A549 (cell line): ENCODE data around the gene MAP3K7. TPM values are rescaled to one million over a fixed set of nuclear protein-coding genes. Genes with fewer than 3 reads are reported as not detected.

Source experiments
- ATAC-seq, 2 experiments: fragments of 200-7000 bp in 1 of 2; fragments of >200 bp in 1 of 2; cut with Nextera tagmentation in 1 of 2; cut with Tn5 transposase in 1 of 2; 3 replicates each; pipeline versions ENCODE4 v1.8.0 to v1.9.1; 2018 to 2020; ENCODE audit warnings: mild to moderate bottlenecking in 1 of 2, moderate library complexity in 1 of 2
- CTCF ChIA-PET: fragments of 300-600 bp; sonication (Branson Sonifier 250); formaldehyde crosslinking; extraction: SDS; loops from one replicate; lab custom pipeline; 2021; ENCODE audit warnings: antibody characterized with exemption, inconsistent platforms; lab: Yijun Ruan, JAX
- POLR2A ChIA-PET: fragments of 350-600 bp; formaldehyde crosslinking; extraction: SDS; loops from one replicate; lab custom pipeline; 2021; ENCODE audit warnings: antibody characterized with exemption, inconsistent platforms; lab: Yijun Ruan, JAX
- DNase-seq, 2 experiments: peaks; one replicate each; pipeline versions ENCODE4 v3.0.0 to v3.0.0-alpha.2; 2011 to 2016; ENCODE audit warnings: low read depth in 1 of 2, low spot score in 1 of 2
- FAIRE-seq: peaks from 2 replicates; lab custom pipeline; 2011; peaks lifted over from hg19 to GRCh38; lab: Jason Lieb, UNC
- H3K27ac ChIP-seq, 2 experiments: fragments of >200 bp; sonication (Bioruptor Twin); formaldehyde crosslinking; 3 replicates each; pipeline ENCODE4 v1.5.1; 2016 to 2017
- H3K4me1 ChIP-seq: fragments of >200 bp; sonication (Bioruptor Twin); formaldehyde crosslinking; 3 replicates; pipeline ENCODE4 v1.6.1; 2016
- H3K4me2 ChIP-seq: fragments of >200 bp; sonication (Bioruptor Twin); formaldehyde crosslinking; 3 replicates; pipeline ENCODE4 v1.6.1; 2016
- H3K4me3 ChIP-seq: fragments of >200 bp; sonication (Bioruptor Twin); formaldehyde crosslinking; 3 replicates; pipeline ENCODE4 v1.5.1; 2016
- H3K9me3 ChIP-seq: fragments of >200 bp; sonication (Bioruptor Twin); formaldehyde crosslinking; 3 replicates; pipeline ENCODE4 v1.6.1; 2016
- ATOH8 ChIP-seq: fragments of 250-450 bp; sonication (Bioruptor Pico); IDR thresholded peaks from 2 replicates; pipeline ENCODE4 v1.5.0; 2020; ENCODE audit warnings: low read depth, mild to moderate bottlenecking, moderate library complexity
- BHLHE40 ChIP-seq: IDR thresholded peaks from 2 replicates; pipeline ENCODE4 v1.6.1; 2012; ENCODE audit warnings: low read depth, low read length, inconsistent platforms
- CBX2 ChIP-seq: fragments of 200-600 bp; sonication (generic); IDR thresholded peaks from 2 replicates; pipeline ENCODE4 v1.6.1; 2016; ENCODE audit warnings: low read depth, mild to moderate bottlenecking, borderline replicate concordance
- CEBPB ChIP-seq, 2 experiments: fragments of >200 bp in 1 of 2; sonication (Bioruptor Twin) in 1 of 2; formaldehyde crosslinking in 1 of 2; IDR thresholded peaks; 2 replicates each; pipeline ENCODE4 v1.6.1; 2012 to 2016
- CHD4 ChIP-seq: fragments of 200-600 bp; sonication (generic); IDR thresholded peaks from 2 replicates; pipeline ENCODE4 v1.6.1; 2016; ENCODE audit warnings: antibody characterized with exemption, mild to moderate bottlenecking, borderline replicate concordance
- EHMT2 ChIP-seq: fragments of 200-600 bp; sonication (generic); IDR thresholded peaks from 2 replicates; pipeline ENCODE4 v1.6.1; 2016; ENCODE audit warnings: antibody characterized with exemption, low read depth, mild to moderate bottlenecking, moderate library complexity
- FOSB ChIP-seq: fragments of 250-450 bp; sonication (Bioruptor Pico); IDR thresholded peaks from 2 replicates; pipeline ENCODE4 v1.5.0; 2020; ENCODE audit warnings: mild to moderate bottlenecking, moderate library complexity
- FOSL2 ChIP-seq, 2 experiments: fragments of 450-650 bp in 1 of 2; fragments of >200 bp in 1 of 2; sonication (Bioruptor Twin) in 1 of 2; formaldehyde crosslinking; IDR thresholded peaks; 2 replicates each; pipeline versions ENCODE4 v1.5.0 to v1.6.1; 2016 to 2020; ENCODE audit warnings: mild to moderate bottlenecking in 1 of 2, moderate library complexity in 1 of 2
- GATA3 ChIP-seq: IDR thresholded peaks from 2 replicates; pipeline ENCODE4 v1.6.1; 2012; ENCODE audit warnings: borderline replicate concordance
- HES2 ChIP-seq: fragments of >200 bp; sonication (Bioruptor Twin); formaldehyde crosslinking; IDR thresholded peaks from 2 replicates; pipeline ENCODE4 v1.6.1; 2016
- HEYL ChIP-seq: fragments of 250-450 bp; sonication (Bioruptor Pico); IDR thresholded peaks from 2 replicates; pipeline ENCODE4 v1.8.0; 2021; ENCODE audit warnings: mild to moderate bottlenecking, moderate library complexity
- HOXA7 ChIP-seq: fragments of 250-450 bp; sonication (Bioruptor Pico); IDR thresholded peaks from 2 replicates; pipeline ENCODE4 v1.5.0; 2020; ENCODE audit warnings: mild to moderate bottlenecking, moderate library complexity
- HOXB13 ChIP-seq: fragments of 250-450 bp; sonication (Bioruptor Pico); IDR thresholded peaks from 2 replicates; pipeline ENCODE4 v1.5.0; 2020; ENCODE audit warnings: low read depth, mild to moderate bottlenecking, moderate library complexity
- JUNB ChIP-seq: fragments of >200 bp; sonication (Bioruptor Twin); formaldehyde crosslinking; IDR thresholded peaks from 2 replicates; pipeline ENCODE4 v1.6.1; 2016
- KDM1A ChIP-seq: fragments of 200-600 bp; sonication (generic); IDR thresholded peaks from 2 replicates; pipeline ENCODE4 v1.6.1; 2016; ENCODE audit warnings: low read depth, mild to moderate bottlenecking
- KDM5A ChIP-seq: fragments of 200-600 bp; sonication (generic); IDR thresholded peaks from 2 replicates; pipeline ENCODE4 v1.6.1; 2016; ENCODE audit warnings: antibody characterized with exemption, mild to moderate bottlenecking
- MAZ ChIP-seq: fragments of 150-350 bp; IDR thresholded peaks from 2 replicates; pipeline ENCODE4 v1.6.1; 2014; ENCODE audit warnings: antibody characterized with exemption, low read depth, low read length, borderline replicate concordance
- POLR2A ChIP-seq: IDR thresholded peaks from 2 replicates; pipeline ENCODE4 v1.6.1; 2012; ENCODE audit warnings: mild to moderate bottlenecking, low read length
- POLR2AphosphoS2 ChIP-seq: conservative IDR thresholded peaks from 2 replicates; pipeline ENCODE4 v1.6.1; 2012; ENCODE audit warnings: low read length, improper control_type of control experiment, inconsistent platforms
- RARB ChIP-seq: fragments of 250-450 bp; sonication (Bioruptor Pico); IDR thresholded peaks from 2 replicates; pipeline ENCODE4 v1.8.0; 2021; ENCODE audit warnings: mild to moderate bottlenecking, moderate library complexity
- RCOR1 ChIP-seq: fragments of 150-350 bp; IDR thresholded peaks from 2 replicates; pipeline ENCODE4 v1.6.1; 2014; ENCODE audit warnings: antibody characterized with exemption, low read length, low read depth
- REST ChIP-seq: fragments of 200-600 bp; sonication (generic); IDR thresholded peaks from 2 replicates; pipeline ENCODE4 v1.6.1; 2016; ENCODE audit warnings: antibody characterized with exemption, mild to moderate bottlenecking, moderate library complexity
- RFX5 ChIP-seq: fragments of 450-650 bp; IDR thresholded peaks from 2 replicates; pipeline ENCODE4 v1.7.1; 2014; ENCODE audit warnings: antibody characterized with exemption, mild to moderate bottlenecking, moderate library complexity
- RNF2 ChIP-seq: fragments of 200-600 bp; sonication (generic); IDR thresholded peaks from 2 replicates; pipeline ENCODE4 v1.6.1; 2016; ENCODE audit warnings: low read depth, mild to moderate bottlenecking, antibody characterized with exemption, moderate library complexity, borderline replicate concordance
- SREBF2 ChIP-seq: fragments of 450-650 bp; IDR thresholded peaks from 2 replicates; pipeline ENCODE4 v1.6.1; 2014; ENCODE audit warnings: mild to moderate bottlenecking, moderate library complexity
- WGBS: methylation state at CpG from one replicate; pipeline ENCODE4 v1.1.6; 2017; ENCODE audit errors: missing lambda C conversion rate; 5-methylcytosine and 5-hydroxymethylcytosine counted together
- polyA plus RNA-seq, 4 experiments: library from polyadenylated mRNA; depleted of rRNA in 3 of 4; stranded (reverse); fragments of >200 nt; fragmentation: RNase III in 1 of 4; extraction: RNeasy Plus Mini Kit Qiagen cat#74134 plus additional on column Dnase treatment in 1 of 4; gene quantifications; 2 replicates in 3 of 4; 3 replicates in 1 of 4; pipeline ENCODE4 v1.2.3, GENCODE V29; 2011 to 2017
- TF ChIP-seq, protein P1 (sequence below): fragments of >200 bp; sonication (Bioruptor Twin); formaldehyde crosslinking; IDR thresholded peaks from 3 replicates; pipeline ENCODE4 v1.5.1; 2016
- TF ChIP-seq, protein P2 (sequence below): IDR thresholded peaks from 2 replicates; pipeline ENCODE4 v1.6.1; 2012; ENCODE audit warnings: low read depth, borderline replicate concordance
- TF ChIP-seq, protein P3 (sequence below): fragments of 150-350 bp; IDR thresholded peaks from 2 replicates; pipeline ENCODE4 v1.6.1; 2014; ENCODE audit warnings: low read depth, mild to moderate bottlenecking, low read length

MAP3K7 gene
- polyA plus RNA-seq, 2 of the 4 experiments (the other 2 are of a cell fraction), result 13.7 to 32.0 TPM

- POLR2A ChIA-PET, result no interaction called here
- CTCF ChIA-PET, result no interaction called here
- Histone ChIP-seq H3K4me3 (no peak overlapping the region), H3K9me3 (no peaks in the 10 kb centered on the region), H3K27ac (no peak overlapping the region), H3K4me1 (no peaks in the 10 kb centered on the region), H3K4me2 (no peak overlapping the region)
- 95% methylated on average over 4 of the region's 4 CpGs for WGBS
- DNase-seq, result no peak
- FAIRE-seq, result no peak
- TF ChIP-seq CBX2 (no peak), POLR2A (no peak), SREBF2 (no peak), RCOR1 (no peak), RNF2 (no peak), KDM1A (no peak), FOSL2 (IDR thresholded peaks at IDR 0.05) (no peak), FOSL2 (CRISPR knock-in tag; IDR thresholded peaks at IDR 0.05) (no peak), HOXB13 (CRISPR knock-in tag) (no peak), CHD4 (no peak), HOXA7 (no peak)
- TF ChIP-seq, protein P1, sequence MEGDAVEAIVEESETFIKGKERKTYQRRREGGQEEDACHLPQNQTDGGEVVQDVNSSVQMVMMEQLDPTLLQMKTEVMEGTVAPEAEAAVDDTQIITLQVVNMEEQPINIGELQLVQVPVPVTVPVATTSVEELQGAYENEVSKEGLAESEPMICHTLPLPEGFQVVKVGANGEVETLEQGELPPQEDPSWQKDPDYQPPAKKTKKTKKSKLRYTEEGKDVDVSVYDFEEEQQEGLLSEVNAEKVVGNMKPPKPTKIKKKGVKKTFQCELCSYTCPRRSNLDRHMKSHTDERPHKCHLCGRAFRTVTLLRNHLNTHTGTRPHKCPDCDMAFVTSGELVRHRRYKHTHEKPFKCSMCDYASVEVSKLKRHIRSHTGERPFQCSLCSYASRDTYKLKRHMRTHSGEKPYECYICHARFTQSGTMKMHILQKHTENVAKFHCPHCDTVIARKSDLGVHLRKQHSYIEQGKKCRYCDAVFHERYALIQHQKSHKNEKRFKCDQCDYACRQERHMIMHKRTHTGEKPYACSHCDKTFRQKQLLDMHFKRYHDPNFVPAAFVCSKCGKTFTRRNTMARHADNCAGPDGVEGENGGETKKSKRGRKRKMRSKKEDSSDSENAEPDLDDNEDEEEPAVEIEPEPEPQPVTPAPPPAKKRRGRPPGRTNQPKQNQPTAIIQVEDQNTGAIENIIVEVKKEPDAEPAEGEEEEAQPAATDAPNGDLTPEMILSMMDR, result no peak
- TF ChIP-seq, protein P2, sequence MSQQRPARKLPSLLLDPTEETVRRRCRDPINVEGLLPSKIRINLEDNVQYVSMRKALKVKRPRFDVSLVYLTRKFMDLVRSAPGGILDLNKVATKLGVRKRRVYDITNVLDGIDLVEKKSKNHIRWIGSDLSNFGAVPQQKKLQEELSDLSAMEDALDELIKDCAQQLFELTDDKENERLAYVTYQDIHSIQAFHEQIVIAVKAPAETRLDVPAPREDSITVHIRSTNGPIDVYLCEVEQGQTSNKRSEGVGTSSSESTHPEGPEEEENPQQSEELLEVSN, result no peak
- ATAC-seq, result no peak
Measured at GRCh38 chr6:90559931-90560330, 26.9 kb downstream of the MAP3K7 start.

DNA sequence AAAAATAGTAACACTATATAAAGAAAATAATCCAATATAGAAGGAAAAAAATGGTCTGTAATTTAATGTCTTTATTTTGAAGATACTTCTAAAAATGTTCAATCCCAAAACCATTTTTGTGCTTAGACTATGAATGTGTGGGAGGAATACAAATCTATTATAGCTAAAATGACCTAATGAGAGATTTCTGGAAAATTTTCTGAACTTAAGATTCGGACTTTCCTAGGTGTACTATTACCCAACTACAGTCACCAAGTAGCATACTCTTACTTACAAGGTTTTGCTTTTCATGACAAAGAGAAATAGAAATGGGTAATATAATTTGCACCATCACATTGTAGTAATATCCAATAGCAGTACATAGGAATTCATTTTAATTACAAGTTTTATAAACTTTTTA, 29.9 kb downstream of the MAP3K7 start:
- no peak overlapping the region for H3K27ac ChIP-seq
- 95% methylated on average over 1 of the region's 1 CpG for WGBS
- H3K9me3 ChIP-seq, result no peaks in the 10 kb centered on the region
- no peak overlapping the region for H3K4me3 ChIP-seq
- DNase-seq (no peak), FAIRE-seq (no peak), ATAC-seq (no peak)
- ChIA-PET CTCF (no interaction called here), POLR2A (no interaction called here)
- H3K4me1 ChIP-seq, result no peaks in the 10 kb centered on the region
- H3K4me2 ChIP-seq, result no peak overlapping the region
- no peak for TF ChIP-seq JUNB
- TF ChIP-seq EHMT2, result no peak
- no peak for TF ChIP-seq RARB
- no peak for TF ChIP-seq RNF2
- no peak for TF ChIP-seq GATA3
- no peak for TF ChIP-seq POLR2A
- TF ChIP-seq FOSB (CRISPR knock-in tag), result no peak
- no peak for TF ChIP-seq MAZ
- TF ChIP-seq, all 56 proteins: peak for 0

GRCh38 chr6:90547991-90548390, 38.9 kb downstream of the MAP3K7 start:
- CTCF ChIA-PET, result no interaction called here
- 94% methylated on average over 2 of the region's 2 CpGs for WGBS
- ATAC-seq (no peak), FAIRE-seq (no peak), DNase-seq (no peak)
- Histone ChIP-seq H3K4me2 (no peak overlapping the region), H3K4me1 (no peaks in the 10 kb centered on the region), H3K9me3 (no peaks in the 10 kb centered on the region), H3K4me3 (no peak overlapping the region), H3K27ac (no peak overlapping the region)
- POLR2A ChIA-PET, result no interaction called here
- TF ChIP-seq RFX5, result no peak
- TF ChIP-seq HOXB13 (CRISPR knock-in tag), result no peak
- TF ChIP-seq REST, result no peak
- TF ChIP-seq HES2, result no peak
- no peak for TF ChIP-seq KDM5A
- no peak for TF ChIP-seq BHLHE40
- no peak for TF ChIP-seq POLR2AphosphoS2
- no peak for TF ChIP-seq EHMT2
- no peak for TF ChIP-seq ATOH8 (CRISPR knock-in tag)
- no peak for TF ChIP-seq HEYL (CRISPR knock-in tag)
- TF ChIP-seq, protein P3, sequence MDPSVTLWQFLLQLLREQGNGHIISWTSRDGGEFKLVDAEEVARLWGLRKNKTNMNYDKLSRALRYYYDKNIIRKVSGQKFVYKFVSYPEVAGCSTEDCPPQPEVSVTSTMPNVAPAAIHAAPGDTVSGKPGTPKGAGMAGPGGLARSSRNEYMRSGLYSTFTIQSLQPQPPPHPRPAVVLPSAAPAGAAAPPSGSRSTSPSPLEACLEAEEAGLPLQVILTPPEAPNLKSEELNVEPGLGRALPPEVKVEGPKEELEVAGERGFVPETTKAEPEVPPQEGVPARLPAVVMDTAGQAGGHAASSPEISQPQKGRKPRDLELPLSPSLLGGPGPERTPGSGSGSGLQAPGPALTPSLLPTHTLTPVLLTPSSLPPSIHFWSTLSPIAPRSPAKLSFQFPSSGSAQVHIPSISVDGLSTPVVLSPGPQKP, result no peak
- TF ChIP-seq CEBPB (IDR thresholded peaks at IDR 0.05), result no peak
